Activated CD4-positive, alpha-beta T cell treated with anti-CD3 and anti-CD28 coated beads for 36 hours (primary cell): Measurements from ENCODE around the gene PI4KA. TPM values are rescaled to one million over a fixed set of nuclear protein-coding genes. Genes with fewer than 3 reads are reported as not detected.
"Not testable (repeated sequence)": the region's sequence is repeated elsewhere in the genome, so short reads cannot be mapped to it uniquely, and the experiment has no call there.

ENCODE experiments used
- ATAC-seq: fragments of 200-7000 bp; cut with Tn5 transposase; one replicate; pipeline ENCODE4 v1.10.0; 2021; ENCODE audit warnings: mild to moderate bottlenecking, moderate library complexity
- CTCF ChIA-PET: fragments of 350-600 bp; sonication (Branson Sonifier 250); formaldehyde crosslinking; loops from one replicate; lab custom pipeline; 2021; ENCODE audit warnings: antibody characterized with exemption; lab: Charles Lee
- POLR2A ChIA-PET: fragments of 350-600 bp; sonication (Branson Sonifier 250); formaldehyde crosslinking; loops from one replicate; lab custom pipeline; 2021; ENCODE audit warnings: antibody characterized with exemption, inconsistent platforms; lab: Charles Lee
- DNase-seq: peaks from one replicate; pipeline ENCODE4 v3.0.0-alpha.2; 2020
- H3K27ac Mint-ChIP-seq: one replicate; pipeline ENCODE4 v1.8.0; 2021; ENCODE audit warnings: mixed read lengths
- H3K27me3 Mint-ChIP-seq: one replicate; pipeline ENCODE4 v1.8.0; 2021; ENCODE audit warnings: mixed read lengths
- H3K36me3 Mint-ChIP-seq: one replicate; pipeline ENCODE4 v1.8.0; 2021; ENCODE audit warnings: low read depth, mixed read lengths
- H3K4me1 Mint-ChIP-seq: one replicate; pipeline ENCODE4 v1.8.0; 2021; ENCODE audit warnings: mixed read lengths
- H3K4me3 Mint-ChIP-seq: one replicate; pipeline ENCODE4 v1.8.0; 2021; ENCODE audit warnings: mild to moderate bottlenecking, moderate library complexity, mixed read lengths
- H3K9me3 Mint-ChIP-seq: one replicate; pipeline ENCODE4 v1.8.0; 2021; ENCODE audit warnings: low read depth, mixed read lengths
- intact Hi-C, 2 experiments: fragments of 100-400 bp; cut with DNase I in 1 of 2; cut with micrococcal nuclease in 1 of 2; formaldehyde crosslinking; loops; one replicate each; pipeline versions ENCODE4 v1.14.2 to v1.15.1; 2022 to 2024; cut with DNase I, micrococcal nuclease
- total RNA-seq, 2 experiments: library from RNA; stranded (reverse); gene quantifications; one replicate each; pipeline ENCODE4 v1.2.3, GENCODE V29; 2021

The PI4KA gene
- total RNA-seq, 2 experiments from 2014 or later: 52.8 TPM

DNA sequence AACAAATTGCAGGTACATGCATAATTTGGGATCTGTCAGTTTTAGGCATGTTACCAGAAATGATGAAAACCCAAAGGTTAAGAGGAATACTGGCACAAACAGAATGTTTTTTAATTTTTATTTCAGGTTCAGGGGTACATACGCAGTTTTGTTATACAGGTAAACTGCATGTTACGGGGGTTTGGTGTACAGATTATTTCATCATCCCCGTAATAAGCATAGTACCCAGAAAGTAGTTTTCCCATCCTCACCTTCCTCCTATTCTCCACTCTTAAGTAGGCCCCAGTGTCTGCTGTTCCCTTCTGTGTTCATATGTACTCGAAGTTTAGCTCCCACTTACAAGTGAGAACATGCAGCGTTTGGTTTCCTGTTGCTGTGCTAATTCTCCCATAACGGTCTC is 33.0 kb downstream of the PI4KA start:
- ChIA-PET CTCF (no interaction called here), POLR2A (no interaction called here)
- Mint-ChIP-seq H3K9me3 (no peaks in the 10 kb centered on the region), H3K4me3 (no peak overlapping the region), H3K4me1 (no peaks in the 10 kb centered on the region), H3K27me3 (no peaks in the 10 kb centered on the region), H3K27ac (no peak overlapping the region), H3K36me3 (peaks cover 29% of the 10 kb centered on the region)
- DNase-seq (no peak), ATAC-seq (no peak)
- intact Hi-C loops: no loop called here

GRCh38 chr22:20825216-20825615 is 33.4 kb downstream of the PI4KA start:
- CTCF ChIA-PET, ATAC-seq, H3K9me3 Mint-ChIP-seq, H3K4me3 Mint-ChIP-seq, H3K4me1 Mint-ChIP-seq, H3K27ac Mint-ChIP-seq, POLR2A ChIA-PET, DNase-seq, H3K27me3 Mint-ChIP-seq, intact Hi-C loops: not testable (repeated sequence)
- H3K36me3 Mint-ChIP-seq: peaks cover 27% of the 10 kb centered on the region

DNA sequence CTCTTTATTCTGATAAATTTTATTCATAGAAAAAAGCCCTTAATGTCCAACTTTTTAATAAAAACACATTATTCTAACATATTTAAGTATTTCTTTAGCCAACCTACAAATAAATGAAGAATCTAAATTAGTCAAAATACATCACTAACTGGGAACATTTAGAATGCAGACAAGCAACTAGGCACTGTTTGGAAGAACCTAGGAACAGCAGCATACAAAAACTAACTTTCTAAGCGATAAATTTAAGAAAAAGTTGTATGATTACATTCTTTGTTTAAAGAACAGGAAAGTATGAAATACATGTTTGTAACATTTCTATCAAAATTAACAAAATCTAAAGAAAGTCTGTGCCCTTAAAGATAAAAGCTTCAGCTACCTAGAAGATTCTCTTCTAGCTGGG is 35.3 kb downstream of the PI4KA start:
- Mint-ChIP-seq H3K4me3 (no peak overlapping the region), H3K4me1 (no peaks in the 10 kb centered on the region), H3K36me3 (peaks cover 17% of the 10 kb centered on the region), H3K27me3 (no peaks in the 10 kb centered on the region), H3K9me3 (no peaks in the 10 kb centered on the region), H3K27ac (no peak overlapping the region)
- intact Hi-C loops: no loop called here
- DNase-seq: no peak
- ChIA-PET POLR2A (no interaction called here), CTCF (interaction anchor here (0.8 to 1.9 kb wide), 3 partner anchors 11 to 103 kb away, joined by 3 to 5 read pairs (median 3); no protein-coding TSS in a partner anchor)
- no peak for ATAC-seq

- no peak overlapping the region for H3K4me3 Mint-ChIP-seq
- no peaks in the 10 kb centered on the region for H3K9me3 Mint-ChIP-seq
- POLR2A ChIA-PET: no interaction called here
- H3K36me3 Mint-ChIP-seq: peaks cover 17% of the 10 kb centered on the region
- ATAC-seq (no peak), DNase-seq (no peak)
- H3K27ac Mint-ChIP-seq: no peak overlapping the region
- CTCF ChIA-PET: interaction anchor here (1.1 to 1.9 kb wide), 3 partner anchors 13 to 18 kb away, joined by 3 to 5 read pairs (median 5); no protein-coding TSS in a partner anchor
- H3K27me3 Mint-ChIP-seq: no peaks in the 10 kb centered on the region
- H3K4me1 Mint-ChIP-seq: no peaks in the 10 kb centered on the region
- intact Hi-C loops: no loop called here
Observed at GRCh38 chr22:20822240-20822639, 36.4 kb downstream of the PI4KA start.

GRCh38 chr22:20821717-20822239 is 36.8 kb downstream of the PI4KA start:
- intact Hi-C loops, H3K9me3 Mint-ChIP-seq, H3K27ac Mint-ChIP-seq, DNase-seq, H3K4me3 Mint-ChIP-seq, H3K27me3 Mint-ChIP-seq, ATAC-seq, H3K4me1 Mint-ChIP-seq: not testable (repeated sequence)
- H3K36me3 Mint-ChIP-seq: peaks cover 17% of the 10 kb centered on the region
- ChIA-PET CTCF (interaction anchor here (1.1 to 1.9 kb wide), 3 partner anchors 12 to 18 kb away, joined by 3 to 5 read pairs (median 5); no protein-coding TSS in a partner anchor), POLR2A (interaction anchor here (0.6 kb wide), 1 partner anchor 17 kb away, joined by 3 read pairs; no protein-coding TSS in a partner anchor)

DNA sequence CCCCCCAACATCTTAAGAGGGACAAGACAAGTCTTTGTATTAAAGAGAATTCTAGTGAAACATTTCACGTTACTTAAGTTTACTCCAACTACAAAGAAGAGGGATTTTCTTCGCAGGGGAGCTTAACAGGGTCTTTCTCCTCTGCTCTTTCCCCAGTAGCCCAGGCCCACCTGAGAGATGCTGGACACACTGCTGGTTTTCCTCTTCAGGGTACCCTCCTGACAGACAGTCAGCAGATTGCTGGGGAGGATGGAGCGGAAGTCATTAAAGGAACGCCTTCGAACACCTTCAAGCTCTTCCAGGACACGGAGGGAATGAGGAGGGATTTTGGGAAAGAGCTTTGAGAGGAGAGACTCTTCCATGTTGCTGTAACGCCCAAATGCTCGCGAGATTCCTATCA is 39.1 kb downstream of the PI4KA start:
- POLR2A ChIA-PET: no interaction called here

GRCh38 chr22:20818471-20818870 is 40.1 kb downstream of the PI4KA start:
- intact Hi-C loops: no loop called here
- DNase-seq (no peak), ATAC-seq (no peak)
- H3K27ac Mint-ChIP-seq: no peak overlapping the region
- no peaks in the 10 kb centered on the region for H3K4me1 Mint-ChIP-seq
- ChIA-PET POLR2A (no interaction called here), CTCF (no interaction called here)
- no peak overlapping the region for H3K4me3 Mint-ChIP-seq
- H3K9me3 Mint-ChIP-seq: no peaks in the 10 kb centered on the region
- no peaks in the 10 kb centered on the region for H3K27me3 Mint-ChIP-seq
- peaks cover 20% of the 10 kb centered on the region for H3K36me3 Mint-ChIP-seq

More for the DNA sequence above, 39.1 kb downstream of the PI4KA start:
- intact Hi-C loops: no loop called here
- no peak overlapping the region for H3K4me3 Mint-ChIP-seq
- ATAC-seq (no peak), DNase-seq (no peak)
- no peak overlapping the region for H3K27ac Mint-ChIP-seq
- H3K36me3 Mint-ChIP-seq: peaks cover 19% of the 10 kb centered on the region
- H3K9me3 Mint-ChIP-seq: no peaks in the 10 kb centered on the region
- CTCF ChIA-PET: no interaction called here
- no peaks in the 10 kb centered on the region for H3K4me1 Mint-ChIP-seq
- H3K27me3 Mint-ChIP-seq: no peaks in the 10 kb centered on the region

DNA sequence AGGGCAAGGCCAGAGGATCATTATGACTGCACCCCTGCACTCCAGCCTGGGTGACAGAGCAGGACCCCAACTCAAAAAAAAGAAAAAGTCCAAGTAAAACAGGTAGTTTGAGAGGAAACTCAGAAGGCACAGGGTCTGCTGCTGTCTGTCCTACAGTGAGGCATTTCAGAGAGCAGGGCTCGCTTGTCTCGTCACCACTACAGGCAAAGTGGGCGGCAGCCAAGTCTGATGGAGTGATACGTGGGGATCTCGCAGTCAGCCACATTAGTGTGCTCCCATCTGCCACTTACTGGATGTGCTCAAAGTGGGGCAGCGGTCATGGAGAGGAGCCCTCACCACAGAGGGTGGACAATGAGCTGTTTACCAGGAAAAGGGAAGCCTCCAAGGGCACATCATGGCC is 42.1 kb downstream of the PI4KA start:
- Mint-ChIP-seq H3K4me1 (no peaks in the 10 kb centered on the region), H3K27ac (no peak overlapping the region), H3K9me3 (no peaks in the 10 kb centered on the region), H3K27me3 (no peaks in the 10 kb centered on the region), H3K36me3 (peaks cover 32% of the 10 kb centered on the region), H3K4me3 (no peak overlapping the region)
- ChIA-PET CTCF (interaction anchor here (0.7 to 2.5 kb wide), 3 partner anchors 10 to 22 kb away, joined by 3 to 5 read pairs (median 3); no protein-coding TSS in a partner anchor), POLR2A (no interaction called here)
- ATAC-seq (no peak), DNase-seq (no peak)
- intact Hi-C loops: no loop called here

DNA sequence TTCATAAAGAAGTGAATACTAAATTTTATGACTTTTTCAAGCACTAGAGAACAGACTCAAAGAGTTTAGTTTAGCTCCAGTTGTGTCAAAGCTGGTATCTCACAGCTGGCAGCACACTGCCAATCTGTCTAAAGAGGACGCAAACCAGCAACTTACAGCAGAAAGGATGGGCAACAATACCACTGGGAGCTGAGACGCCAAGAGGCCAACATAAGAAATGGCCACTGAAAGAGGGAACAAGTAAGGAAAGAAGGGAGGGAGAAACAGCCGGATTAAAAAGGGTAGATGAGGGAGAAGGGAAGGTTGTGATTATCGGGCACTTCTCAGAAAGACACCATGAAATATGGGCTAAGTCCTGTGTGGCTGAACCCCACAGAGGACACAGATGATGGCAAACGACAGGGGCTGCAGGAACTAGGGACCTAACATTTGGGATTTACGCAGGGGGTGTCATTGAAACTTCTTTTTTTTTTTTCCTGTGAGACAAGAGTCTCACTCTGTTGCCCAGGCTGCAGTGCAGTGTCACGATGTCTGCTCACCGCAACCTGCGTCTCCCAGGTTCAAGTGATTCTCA is 43.0 kb downstream of the PI4KA start:
- intact Hi-C loops: no loop called here
- DNase-seq: no peak
- ChIA-PET CTCF (interaction anchor here (0.6 to 2.5 kb wide), 2 partner anchors 9 to 808 kb away, joined by 3 to 5 read pairs; no protein-coding TSS in a partner anchor), POLR2A (no interaction called here)
- no peak for ATAC-seq
- Mint-ChIP-seq H3K36me3 (peaks cover 37% of the 10 kb centered on the region), H3K27ac (peak overlapping the region; percentile 4), H3K27me3 (no peaks in the 10 kb centered on the region), H3K9me3 (no peaks in the 10 kb centered on the region), H3K4me3 (no peak overlapping the region), H3K4me1 (peaks cover 9% of the 10 kb centered on the region)

DNA sequence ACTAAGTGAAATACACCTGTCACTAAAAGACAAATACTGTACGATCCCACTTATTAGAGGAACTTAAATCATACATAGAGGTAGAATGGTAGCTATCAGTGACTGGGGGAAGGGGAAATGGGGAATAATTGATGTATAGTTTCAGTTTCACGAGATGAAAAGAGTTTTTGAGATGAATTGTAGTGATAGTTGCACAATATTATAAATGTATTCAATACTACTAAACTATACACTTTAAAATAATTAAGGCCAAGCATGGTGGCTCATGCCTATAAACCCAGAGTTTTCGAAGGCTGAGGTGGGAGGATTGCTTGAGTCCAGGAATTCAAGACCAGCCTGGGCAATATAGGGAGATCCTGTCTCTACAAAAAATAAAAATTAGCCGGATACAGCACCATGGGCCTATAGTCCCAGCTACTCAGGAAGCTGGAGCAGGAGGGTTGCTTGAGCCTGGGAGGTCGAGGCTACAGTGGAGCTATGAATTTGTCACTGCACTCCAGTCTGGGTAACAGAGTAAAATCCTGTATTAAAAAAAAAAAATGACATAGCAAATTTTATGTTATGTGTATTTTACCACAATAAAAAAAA is 44.3 kb downstream of the PI4KA start:
- Mint-ChIP-seq H3K4me1 (peaks cover 12% of the 10 kb centered on the region), H3K36me3 (peaks cover 39% of the 10 kb centered on the region), H3K27ac (no peak overlapping the region), H3K9me3 (no peaks in the 10 kb centered on the region), H3K27me3 (no peaks in the 10 kb centered on the region), H3K4me3 (no peak overlapping the region)
- no peak for ATAC-seq
- POLR2A ChIA-PET: no interaction called here
- intact Hi-C loops: no loop called here
- CTCF ChIA-PET: interaction anchor here (0.5 to 2.5 kb wide), 2 partner anchors 8 to 272 kb away, joined by 3 to 5 read pairs; no protein-coding TSS in a partner anchor
- DNase-seq: no peak

DNA sequence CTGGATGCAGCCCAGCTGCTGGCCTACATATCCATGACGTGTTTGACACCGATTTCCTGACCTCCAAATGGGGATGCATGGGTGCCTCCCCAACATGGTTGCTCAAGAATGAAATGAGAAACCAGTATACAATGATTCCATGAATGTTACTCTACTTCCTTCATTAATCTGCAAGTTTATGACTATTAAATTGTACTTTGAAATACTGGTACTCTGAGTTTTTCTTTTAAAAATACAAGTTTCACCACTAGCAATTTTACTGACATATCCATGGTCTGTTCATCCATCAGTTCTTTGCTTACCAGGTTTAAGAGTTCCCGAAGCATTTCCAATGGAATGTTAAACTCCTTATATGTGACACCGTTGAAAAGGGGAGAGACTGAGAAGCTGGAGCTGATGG is 45.6 kb downstream of the PI4KA start:
- intact Hi-C loops: no loop called here
- Mint-ChIP-seq H3K27ac (no peak overlapping the region), H3K36me3 (peaks cover 33% of the 10 kb centered on the region), H3K4me1 (peaks cover 12% of the 10 kb centered on the region), H3K27me3 (no peaks in the 10 kb centered on the region), H3K9me3 (no peaks in the 10 kb centered on the region), H3K4me3 (no peak overlapping the region)
- ChIA-PET CTCF (no interaction called here), POLR2A (no interaction called here)
- ATAC-seq (no peak), DNase-seq (no peak)
